CD14-positive monocyte (primary cell): ENCODE measurements around the gene INHBA. TPM values are rescaled to one million over a fixed set of nuclear protein-coding genes. Genes with fewer than 3 reads are reported as not detected.

ENCODE experiments used
- DNase-seq, 3 donors: peaks; one replicate each; pipeline ENCODE4 v3.0.0-alpha.2; 2011 to 2022
- H2AFZ ChIP-seq: 2 replicates; pipeline ENCODE4 v1.6.0; 2012; ENCODE audit warnings: mild to moderate bottlenecking, low read depth, low read length, inconsistent platforms; ENCODE audit not compliant: insufficient read depth, poor library complexity, severe bottlenecking
- H3K27ac ChIP-seq, 2 donors: 1 replicate in 1 of 2; 2 replicates in 1 of 2; pipeline ENCODE4 v1.5.1; 2012 to 2013; ENCODE audit warnings: low read length in 2 of 2, control low read depth in 1 of 2, inconsistent platforms in 1 of 2, low read depth in 1 of 2, mild to moderate bottlenecking in 1 of 2
- H3K27me3 ChIP-seq, 2 donors: one replicate each; pipeline versions ENCODE4 v1.6.0 to v1.6.1; 2011 to 2013; ENCODE audit warnings: low read length in 2 of 2; ENCODE audit not compliant: control insufficient read depth in 2 of 2, insufficient read depth in 2 of 2
- H3K36me3 ChIP-seq, 2 donors: replicated peaks in 1 of 2; 1 replicate in 1 of 2; 2 replicates in 1 of 2; pipeline versions ENCODE4 v1.5.1 to v1.6.1; 2012 to 2013; ENCODE audit warnings: low read length in 2 of 2, control low read depth in 1 of 2, inconsistent platforms in 1 of 2, mild to moderate bottlenecking in 1 of 2; ENCODE audit not compliant: insufficient read depth in 2 of 2, control insufficient read depth in 1 of 2
- H3K4me1 ChIP-seq, 2 donors: 1 replicate in 1 of 2; 2 replicates in 1 of 2; pipeline versions ENCODE4 v1.5.1 to v1.6.1; 2012 to 2013; ENCODE audit warnings: low read length in 2 of 2, control low read depth in 1 of 2, inconsistent platforms in 1 of 2, mild to moderate bottlenecking in 1 of 2, moderate library complexity in 1 of 2; ENCODE audit not compliant: insufficient read depth in 2 of 2, control insufficient read depth in 1 of 2
- H3K4me2 ChIP-seq: replicated peaks from 2 replicates; pipeline ENCODE3; 2012; ENCODE audit warnings: low read length, moderate library complexity, mild to moderate bottlenecking; ENCODE audit not compliant: poor library complexity, severe bottlenecking; ENCODE audit errors: extremely low read depth
- H3K4me3 ChIP-seq, 3 experiments: fragments of 200-600 bp in 1 of 3; sonication (generic) in 1 of 3; replicated peaks in 1 of 3; 1 replicate in 2 of 3; 2 replicates in 1 of 3; pipeline ENCODE4 v1.5.1; 2011 to 2013; ENCODE audit warnings: low read length in 3 of 3, mild to moderate bottlenecking in 3 of 3, control low read depth in 2 of 3, low read depth in 2 of 3, inconsistent platforms in 1 of 3, moderate library complexity in 1 of 3
- H3K79me2 ChIP-seq: 2 replicates; pipeline ENCODE4 v1.6.0; 2012; ENCODE audit warnings: mild to moderate bottlenecking, control low read depth, inconsistent platforms, low read length, moderate library complexity; ENCODE audit not compliant: insufficient read depth
- H3K9ac ChIP-seq: 2 replicates; pipeline ENCODE4 v1.6.0; 2017; ENCODE audit warnings: low read length, mild to moderate bottlenecking; ENCODE audit not compliant: insufficient read depth, poor library complexity, severe bottlenecking
- H3K9me3 ChIP-seq, 2 donors: replicated peaks in 1 of 2; 1 replicate in 1 of 2; 2 replicates in 1 of 2; pipeline versions ENCODE4 v1.5.1 to v1.6.1; 2012 to 2013; ENCODE audit warnings: low read length in 2 of 2, control low read depth in 1 of 2; ENCODE audit not compliant: control insufficient read depth in 1 of 2, insufficient read depth in 1 of 2
- H4K20me1 ChIP-seq: 2 replicates; pipeline ENCODE4 v1.6.0; 2012; ENCODE audit warnings: mild to moderate bottlenecking, low read length, control low read depth, moderate library complexity; ENCODE audit not compliant: insufficient read depth
- H3K27ac Mint-ChIP-seq, 7 donors: one replicate each; pipeline ENCODE4 v1.8.0; 2020; ENCODE audit warnings: mild to moderate bottlenecking in 7 of 7, mixed read lengths in 7 of 7, moderate library complexity in 6 of 7, inconsistent platforms in 2 of 7
- H3K27me3 Mint-ChIP-seq, 3 donors: one replicate each; pipeline ENCODE4 v1.8.0; 2021 to 2022; ENCODE audit warnings: low read depth in 3 of 3, mild to moderate bottlenecking in 3 of 3, mixed read lengths in 3 of 3, moderate library complexity in 3 of 3, inconsistent platforms in 1 of 3
- H3K36me3 Mint-ChIP-seq, 2 donors: one replicate each; pipeline ENCODE4 v1.8.0; 2020; ENCODE audit warnings: mixed read lengths in 2 of 2, inconsistent platforms in 1 of 2, mild to moderate bottlenecking in 1 of 2
- H3K4me1 Mint-ChIP-seq: one replicate; pipeline ENCODE4 v1.8.0; 2020; ENCODE audit warnings: mild to moderate bottlenecking, mixed read lengths
- H3K4me3 Mint-ChIP-seq, 2 donors: one replicate each; pipeline ENCODE4 v1.8.0; 2020; ENCODE audit warnings: mild to moderate bottlenecking in 2 of 2, mixed read lengths in 2 of 2, moderate library complexity in 1 of 2
- H3K9me3 Mint-ChIP-seq, 7 donors: one replicate each; pipeline ENCODE4 v1.8.0; 2020 to 2022; ENCODE audit warnings: mixed read lengths in 7 of 7, mild to moderate bottlenecking in 6 of 7, moderate library complexity in 6 of 7, inconsistent platforms in 2 of 7
- CTCF ChIP-seq: fragments of 200-600 bp; IDR thresholded peaks from one replicate; pipeline ENCODE4 v1.8.0; 2022; ENCODE audit warnings: antibody characterized with exemption, mild to moderate bottlenecking
- WGBS: methylation state at CpG from one replicate; pipeline ENCODE4 v1.1.5; 2013; ENCODE audit warnings: missing lambda C conversion rate; ENCODE audit not compliant: insufficient coverage; 5-methylcytosine and 5-hydroxymethylcytosine counted together
- intact Hi-C, 2 donors: fragments of 100-400 bp; cut with micrococcal nuclease; formaldehyde crosslinking; loops; one replicate each; pipeline versions ENCODE4 v1.15.0 to v1.15.1; 2023
- polyA plus RNA-seq, 3 donors: library from polyadenylated mRNA; depleted of rRNA in 1 of 3; unstranded in 2 of 3; stranded (reverse) in 1 of 3; fragments of 300-500 nt in 2 of 3; fragments of >200 nt in 1 of 3; fragmentation: Illumina TruSeq in 2 of 3; gene quantifications; 1 replicate in 2 of 3; 2 replicates in 1 of 3; pipeline ENCODE4 v1.2.3, GENCODE V29; 2012 to 2021

INHBA gene
- polyA plus RNA-seq, 3 donors = 0.08 to 0.24 (median 0.09) TPM

GRCh38 chr7:41640487-41640886, 62.4 kb downstream of the INHBA start:
- no peak for DNase-seq
- Histone ChIP-seq H3K9ac (no peak overlapping the region), H3K27ac (no peak overlapping the region), H4K20me1 (no peaks in the 10 kb centered on the region), H3K4me1 (no peaks in the 10 kb centered on the region), H3K79me2 (no peaks in the 10 kb centered on the region), H3K27me3 (no peaks in the 10 kb centered on the region), H3K36me3 (no peaks in the 10 kb centered on the region), H3K4me3 (no peak overlapping the region), H2AFZ (no peak overlapping the region), H3K4me2 (no peak overlapping the region), H3K9me3 (no peaks in the 10 kb centered on the region)
- no peak for TF ChIP-seq CTCF
- Mint-ChIP-seq H3K36me3 (no peaks in the 10 kb centered on the region), H3K4me1 (no peaks in the 10 kb centered on the region), H3K27ac (peak overlapping the region in 1 of 7 donors; percentile 43), H3K9me3 (peaks cover 0 to 9% (median 6%) of the 10 kb centered on the region in 7 donors), H3K4me3 (peak overlapping the region in 1 of 2 donors; percentile 36), H3K27me3 (no peaks in the 10 kb centered on the region)
- intact Hi-C loops = no loop called here
- 94% methylated on average over 6 of the region's 8 CpGs for WGBS

GRCh38 chr7:41637049-41637448, 65.8 kb downstream of the INHBA start:
- intact Hi-C loops = no loop called here
- Histone ChIP-seq H3K9ac (no peak overlapping the region), H3K4me1 (no peaks in the 10 kb centered on the region), H2AFZ (no peak overlapping the region), H3K79me2 (no peaks in the 10 kb centered on the region), H3K4me3 (no peak overlapping the region), H3K27me3 (no peaks in the 10 kb centered on the region), H4K20me1 (no peaks in the 10 kb centered on the region), H3K9me3 (no peaks in the 10 kb centered on the region), H3K36me3 (no peaks in the 10 kb centered on the region), H3K27ac (no peak overlapping the region), H3K4me2 (no peak overlapping the region)
- Mint-ChIP-seq H3K4me1 (no peaks in the 10 kb centered on the region), H3K27ac (no peak overlapping the region), H3K36me3 (no peaks in the 10 kb centered on the region), H3K27me3 (no peaks in the 10 kb centered on the region), H3K4me3 (no peak overlapping the region), H3K9me3 (peaks cover 0 to 12% (median 6%) of the 10 kb centered on the region in 7 donors)
- DNase-seq = no peak
- no peak for TF ChIP-seq CTCF
